Colon (tissue), 2 donors: Measurements from ENCODE around the gene MYO5B.

Experiments used
- FAIRE-seq: peaks from 2 replicates; lab custom pipeline; 2012; peaks lifted over from hg19 to GRCh38; lab: Jason Lieb, UNC
- donor health status: control.
- donor health status: control.

MYO5B gene

GRCh38 chr18:50011813-50012435 lies 183.0 kb downstream of the MYO5B start:
- no peak for FAIRE-seq

- FAIRE-seq, result no peak
Measured at GRCh38 chr18:50009773-50010335, 185.1 kb downstream of the MYO5B start.

GRCh38 chr18:50008306-50008705 lies 186.6 kb downstream of the MYO5B start:
- FAIRE-seq, result no peak

GRCh38 chr18:50006470-50007046 lies 188.4 kb downstream of the MYO5B start:
- no peak for FAIRE-seq

- no peak for FAIRE-seq
Measured at GRCh38 chr18:50004013-50004412, 190.9 kb downstream of the MYO5B start.

- no peak for FAIRE-seq
Measured at GRCh38 chr18:50002781-50003180, 192.2 kb downstream of the MYO5B start.

GRCh38 chr18:50000227-50000626 lies 194.7 kb downstream of the MYO5B start:
- FAIRE-seq, result no peak

GRCh38 chr18:49999128-49999527 lies 195.8 kb downstream of the MYO5B start:
- FAIRE-seq, result no peak

- no peak for FAIRE-seq
Measured at GRCh38 chr18:49997558-49997957, 197.4 kb downstream of the MYO5B start.

- no peak for FAIRE-seq
Measured at GRCh38 chr18:49994410-49994809, 200.5 kb downstream of the MYO5B start.

GRCh38 chr18:49993299-49993698 lies 201.6 kb downstream of the MYO5B start:
- no peak for FAIRE-seq

GRCh38 chr18:49988733-49989132 lies 206.2 kb downstream of the MYO5B start:
- no peak for FAIRE-seq

- FAIRE-seq, result no peak
Measured at GRCh38 chr18:49988101-49988500, 206.8 kb downstream of the MYO5B start.

- FAIRE-seq, result no peak
Measured at GRCh38 chr18:49985236-49985635, 209.7 kb downstream of the MYO5B start.

GRCh38 chr18:49980896-49981295 lies 214.1 kb downstream of the MYO5B start:
- no peak for FAIRE-seq

- FAIRE-seq, result no peak
Measured at GRCh38 chr18:49976795-49977560, 218.0 kb downstream of the MYO5B start.

GRCh38 chr18:49976001-49976400 lies 218.9 kb downstream of the MYO5B start:
- FAIRE-seq, result no peak

GRCh38 chr18:49974079-49974478 lies 220.9 kb downstream of the MYO5B start:
- FAIRE-seq, result no peak

GRCh38 chr18:49973592-49973991 lies 221.4 kb downstream of the MYO5B start:
- no peak for FAIRE-seq

- FAIRE-seq, result no peak
Measured at GRCh38 chr18:49972535-49972934, 222.4 kb downstream of the MYO5B start.

- FAIRE-seq, result no peak
Measured at GRCh38 chr18:49971462-49971861, 223.5 kb downstream of the MYO5B start.

- no peak for FAIRE-seq
Measured at GRCh38 chr18:49970319-49970718, 224.6 kb downstream of the MYO5B start.

- FAIRE-seq, result no peak
Measured at GRCh38 chr18:49968644-49969309, 226.2 kb downstream of the MYO5B start.
